K562 (cell line): Measurements from ENCODE around the gene NIPBL. TPM values are rescaled to one million over a fixed set of nuclear protein-coding genes. Genes with fewer than 3 reads are reported as not detected.

Experiments
- BRF1 ChIP-seq: IDR thresholded peaks from 3 replicates; pipeline ENCODE4 v1.6.1; 2011; ENCODE audit warnings: borderline replicate concordance, mild to moderate bottlenecking; ENCODE audit not compliant: insufficient read length; ENCODE audit errors: extremely low read depth
- CREB1 ChIP-seq, 2 experiments: sonication (generic) in 1 of 2; formaldehyde crosslinking in 1 of 2; IDR thresholded peaks; 2 replicates each; pipeline versions ENCODE4 v1.6.1 to v1.8.0; 2012 to 2022; ENCODE audit warnings: inconsistent platforms in 1 of 2, mild to moderate bottlenecking in 1 of 2, missing genetic modification reagents in 1 of 2, moderate library complexity in 1 of 2
- CSDE1 ChIP-seq, 2 experiments: fragments of 450-650 bp; IDR thresholded peaks; 2 replicates each; pipeline ENCODE4 v1.6.1; 2016; ENCODE audit warnings: mild to moderate bottlenecking in 1 of 2
- GTF2F1 ChIP-seq: IDR thresholded peaks from 2 replicates; pipeline ENCODE4 v1.6.1; 2011; ENCODE audit warnings: low read depth, low read length, improper control_type of control experiment
- NR1H2 ChIP-seq: sonication (generic); formaldehyde crosslinking; IDR thresholded peaks from 2 replicates; pipeline ENCODE4 v1.4.0; 2020; ENCODE audit warnings: mild to moderate bottlenecking, missing genetic modification reagents
- POLR2A ChIP-seq: fragments of 450-650 bp; conservative IDR thresholded peaks from 2 replicates; pipeline ENCODE4 v1.6.1; 2016
- RBM34 ChIP-seq: fragments of 200-400 bp; formaldehyde crosslinking; IDR thresholded peaks from 2 replicates; pipeline ENCODE4 v1.6.1; 2018; ENCODE audit warnings: low read length, borderline replicate concordance; ENCODE audit not compliant: insufficient read depth
- RFX7 ChIP-seq: fragments of 250-450 bp; sonication (Bioruptor Pico); IDR thresholded peaks from 2 replicates; pipeline ENCODE4 v1.5.1; 2021; ENCODE audit warnings: mild to moderate bottlenecking
- SP1 ChIP-seq: sonication (generic); formaldehyde crosslinking; IDR thresholded peaks from 2 replicates; pipeline ENCODE4 v1.8.1; 2022; ENCODE audit warnings: mild to moderate bottlenecking, missing genetic modification reagents
- SUPT5H ChIP-seq: fragments of 450-650 bp; IDR thresholded peaks from 2 replicates; pipeline ENCODE4 v1.6.1; 2016
- XRCC4 ChIP-seq: IDR thresholded peaks from one replicate; pipeline ENCODE4 v1.6.1; 2011; ENCODE audit not compliant: insufficient read depth, insufficient read length; ENCODE audit errors: extremely low read depth
- ZBTB7A ChIP-seq: IDR thresholded peaks from 2 replicates; pipeline ENCODE4 v1.6.1; 2011; ENCODE audit warnings: low read depth, mild to moderate bottlenecking, low read length, moderate library complexity, borderline replicate concordance; ENCODE audit not compliant: control insufficient read depth
- ZNF551 ChIP-seq: fragments of 250-450 bp; sonication (Bioruptor Pico); IDR thresholded peaks from 2 replicates; pipeline ENCODE4 v1.5.0; 2021; ENCODE audit warnings: mild to moderate bottlenecking, moderate library complexity
- polyA plus RNA-seq, 8 experiments: library from polyadenylated mRNA; depleted of rRNA in 4 of 8; stranded (reverse) in 5 of 8; unstranded in 3 of 8; fragments of >200 nt; fragmentation: Nextera tagmentation in 2 of 8; fragmentation: Illumina TruSeq in 1 of 8; extraction: Ambion mirVana in 2 of 8; extraction: Trizol in 1 of 8; gene quantifications; 2 replicates each; pipeline versions ENCODE4 v1.2.1 to v1.2.3, GENCODE V29; 2011 to 2014; ENCODE audit warnings: inconsistent platforms in 1 of 8, missing spikeins in 1 of 8
- total RNA-seq, 7 experiments: library from RNA; depleted of rRNA in 6 of 7; stranded (reverse); fragments of >200 nt in 6 of 7; fragmentation: Illumina TruSeq in 2 of 7; extraction: Trizol in 2 of 7; gene quantifications; 2 replicates each; pipeline versions ENCODE4 v1.2.1 to v1.2.3, GENCODE V29; 2011 to 2021; ENCODE audit warnings: low replicate concordance in 1 of 7
- TF ChIP-seq, protein P1 (sequence below): fragments of 200-800 bp; sonication (Bioruptor generic); IDR thresholded peaks from 2 replicates; pipeline ENCODE4 v1.6.1; 2016; ENCODE audit warnings: missing genetic modification characterization, missing compliant biosample characterization
- TF ChIP-seq, protein P2 (sequence below), 3 experiments: IDR thresholded peaks in 2 of 3; conservative IDR thresholded peaks in 1 of 3; 2 replicates each; pipeline ENCODE4 v1.5.1; 2011 to 2012; ENCODE audit warnings: low read length in 3 of 3, mild to moderate bottlenecking in 3 of 3, control low read depth in 2 of 3, improper control_type of control experiment in 1 of 3, inconsistent platforms in 1 of 3, low read depth in 1 of 3, mixed read lengths in 1 of 3, moderate library complexity in 1 of 3; ENCODE audit not compliant: insufficient read depth in 2 of 3
- TF ChIP-seq, protein P3 (sequence below): sonication (generic); formaldehyde crosslinking; IDR thresholded peaks from 2 replicates; pipeline ENCODE4 v1.8.1; 2023; ENCODE audit warnings: mild to moderate bottlenecking, missing genetic modification reagents
- TF ChIP-seq, protein P4 (sequence below): fragments of 450-650 bp; IDR thresholded peaks from 2 replicates; pipeline ENCODE4 v1.6.1; 2016; ENCODE audit warnings: borderline replicate concordance

The NIPBL gene
- total and polyA plus RNA-seq, 9 of the 15 experiments (the other 6 are each of a cell fraction or from before 2014, with no cell fraction given) = 12.9 to 56.7 (median 38.9) TPM

DNA sequence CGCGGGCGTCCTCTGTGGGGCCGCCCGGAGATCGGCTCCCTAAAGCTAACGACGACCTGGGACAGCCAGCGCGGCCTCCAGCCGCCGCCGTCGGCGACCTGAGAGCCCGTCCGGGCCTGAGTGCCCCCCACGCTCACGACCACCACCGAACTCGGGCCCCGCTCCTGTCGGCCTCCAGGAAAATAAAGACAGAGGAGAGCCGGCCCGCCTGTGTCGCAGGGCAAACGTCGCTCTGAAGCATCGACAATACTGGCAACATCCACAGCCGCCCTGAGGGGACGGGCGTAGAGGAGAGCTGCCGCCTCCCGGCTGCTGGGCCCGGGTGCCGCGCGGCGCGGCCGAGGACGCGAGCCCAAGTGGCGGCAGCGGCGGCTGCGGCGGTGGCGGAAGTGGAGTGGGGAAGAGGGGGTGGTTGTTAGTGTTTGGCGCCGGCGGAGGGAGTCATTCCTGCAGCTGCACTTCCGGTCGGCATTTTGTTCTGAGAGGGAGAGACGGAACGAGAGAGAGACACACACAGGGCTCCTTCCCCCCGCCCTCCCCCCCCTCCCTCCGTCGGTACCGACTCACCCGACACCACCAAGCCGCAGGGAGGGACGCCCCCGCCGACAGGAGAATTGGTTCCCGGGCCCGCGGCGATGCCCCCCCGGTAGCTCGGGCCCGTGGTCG, at the start of gene NIPBL (continued):
- TF ChIP-seq, protein P1, sequence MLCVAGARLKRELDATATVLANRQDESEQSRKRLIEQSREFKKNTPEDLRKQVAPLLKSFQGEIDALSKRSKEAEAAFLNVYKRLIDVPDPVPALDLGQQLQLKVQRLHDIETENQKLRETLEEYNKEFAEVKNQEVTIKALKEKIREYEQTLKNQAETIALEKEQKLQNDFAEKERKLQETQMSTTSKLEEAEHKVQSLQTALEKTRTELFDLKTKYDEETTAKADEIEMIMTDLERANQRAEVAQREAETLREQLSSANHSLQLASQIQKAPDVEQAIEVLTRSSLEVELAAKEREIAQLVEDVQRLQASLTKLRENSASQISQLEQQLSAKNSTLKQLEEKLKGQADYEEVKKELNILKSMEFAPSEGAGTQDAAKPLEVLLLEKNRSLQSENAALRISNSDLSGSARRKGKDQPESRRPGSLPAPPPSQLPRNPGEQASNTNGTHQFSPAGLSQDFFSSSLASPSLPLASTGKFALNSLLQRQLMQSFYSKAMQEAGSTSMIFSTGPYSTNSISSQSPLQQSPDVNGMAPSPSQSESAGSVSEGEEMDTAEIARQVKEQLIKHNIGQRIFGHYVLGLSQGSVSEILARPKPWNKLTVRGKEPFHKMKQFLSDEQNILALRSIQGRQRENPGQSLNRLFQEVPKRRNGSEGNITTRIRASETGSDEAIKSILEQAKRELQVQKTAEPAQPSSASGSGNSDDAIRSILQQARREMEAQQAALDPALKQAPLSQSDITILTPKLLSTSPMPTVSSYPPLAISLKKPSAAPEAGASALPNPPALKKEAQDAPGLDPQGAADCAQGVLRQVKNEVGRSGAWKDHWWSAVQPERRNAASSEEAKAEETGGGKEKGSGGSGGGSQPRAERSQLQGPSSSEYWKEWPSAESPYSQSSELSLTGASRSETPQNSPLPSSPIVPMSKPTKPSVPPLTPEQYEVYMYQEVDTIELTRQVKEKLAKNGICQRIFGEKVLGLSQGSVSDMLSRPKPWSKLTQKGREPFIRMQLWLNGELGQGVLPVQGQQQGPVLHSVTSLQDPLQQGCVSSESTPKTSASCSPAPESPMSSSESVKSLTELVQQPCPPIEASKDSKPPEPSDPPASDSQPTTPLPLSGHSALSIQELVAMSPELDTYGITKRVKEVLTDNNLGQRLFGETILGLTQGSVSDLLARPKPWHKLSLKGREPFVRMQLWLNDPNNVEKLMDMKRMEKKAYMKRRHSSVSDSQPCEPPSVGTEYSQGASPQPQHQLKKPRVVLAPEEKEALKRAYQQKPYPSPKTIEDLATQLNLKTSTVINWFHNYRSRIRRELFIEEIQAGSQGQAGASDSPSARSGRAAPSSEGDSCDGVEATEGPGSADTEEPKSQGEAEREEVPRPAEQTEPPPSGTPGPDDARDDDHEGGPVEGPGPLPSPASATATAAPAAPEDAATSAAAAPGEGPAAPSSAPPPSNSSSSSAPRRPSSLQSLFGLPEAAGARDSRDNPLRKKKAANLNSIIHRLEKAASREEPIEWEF = no peak
- TF ChIP-seq XRCC4 (no peak), BRF1 (no peak), CREB1 (IDR thresholded peaks at IDR 0.05) (peak; percentile 72), CREB1 (CRISPR knock-in tag; IDR thresholded peaks at IDR 0.05) (no peak), POLR2A (peak; percentile 95), SP1 (CRISPR knock-in tag) (no peak; the same call in none of the 2 replicates), SUPT5H (peak; percentile 83), RBM34 (no peak), GTF2F1 (peak; percentile 86), NR1H2 (no peak), RFX7 (CRISPR knock-in tag) (no peak), CSDE1 (IDR thresholded peaks at IDR 0.05) (no peak), ZBTB7A (peak; percentile 33; the same call in 1 of the 2 replicates), ZNF551 (CRISPR knock-in tag) (no peak)
- TF ChIP-seq, protein P2, sequence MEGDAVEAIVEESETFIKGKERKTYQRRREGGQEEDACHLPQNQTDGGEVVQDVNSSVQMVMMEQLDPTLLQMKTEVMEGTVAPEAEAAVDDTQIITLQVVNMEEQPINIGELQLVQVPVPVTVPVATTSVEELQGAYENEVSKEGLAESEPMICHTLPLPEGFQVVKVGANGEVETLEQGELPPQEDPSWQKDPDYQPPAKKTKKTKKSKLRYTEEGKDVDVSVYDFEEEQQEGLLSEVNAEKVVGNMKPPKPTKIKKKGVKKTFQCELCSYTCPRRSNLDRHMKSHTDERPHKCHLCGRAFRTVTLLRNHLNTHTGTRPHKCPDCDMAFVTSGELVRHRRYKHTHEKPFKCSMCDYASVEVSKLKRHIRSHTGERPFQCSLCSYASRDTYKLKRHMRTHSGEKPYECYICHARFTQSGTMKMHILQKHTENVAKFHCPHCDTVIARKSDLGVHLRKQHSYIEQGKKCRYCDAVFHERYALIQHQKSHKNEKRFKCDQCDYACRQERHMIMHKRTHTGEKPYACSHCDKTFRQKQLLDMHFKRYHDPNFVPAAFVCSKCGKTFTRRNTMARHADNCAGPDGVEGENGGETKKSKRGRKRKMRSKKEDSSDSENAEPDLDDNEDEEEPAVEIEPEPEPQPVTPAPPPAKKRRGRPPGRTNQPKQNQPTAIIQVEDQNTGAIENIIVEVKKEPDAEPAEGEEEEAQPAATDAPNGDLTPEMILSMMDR (IDR thresholded peaks at IDR 0.05 in 2 of 3, conservative IDR thresholded peaks at IDR 0.05 in 1 of 3; ENCODE audit: insufficient read depth in 2 of 3, low read depth in 1 of 3, low read length in 3 of 3) = no peak
- TF ChIP-seq, protein P3, sequence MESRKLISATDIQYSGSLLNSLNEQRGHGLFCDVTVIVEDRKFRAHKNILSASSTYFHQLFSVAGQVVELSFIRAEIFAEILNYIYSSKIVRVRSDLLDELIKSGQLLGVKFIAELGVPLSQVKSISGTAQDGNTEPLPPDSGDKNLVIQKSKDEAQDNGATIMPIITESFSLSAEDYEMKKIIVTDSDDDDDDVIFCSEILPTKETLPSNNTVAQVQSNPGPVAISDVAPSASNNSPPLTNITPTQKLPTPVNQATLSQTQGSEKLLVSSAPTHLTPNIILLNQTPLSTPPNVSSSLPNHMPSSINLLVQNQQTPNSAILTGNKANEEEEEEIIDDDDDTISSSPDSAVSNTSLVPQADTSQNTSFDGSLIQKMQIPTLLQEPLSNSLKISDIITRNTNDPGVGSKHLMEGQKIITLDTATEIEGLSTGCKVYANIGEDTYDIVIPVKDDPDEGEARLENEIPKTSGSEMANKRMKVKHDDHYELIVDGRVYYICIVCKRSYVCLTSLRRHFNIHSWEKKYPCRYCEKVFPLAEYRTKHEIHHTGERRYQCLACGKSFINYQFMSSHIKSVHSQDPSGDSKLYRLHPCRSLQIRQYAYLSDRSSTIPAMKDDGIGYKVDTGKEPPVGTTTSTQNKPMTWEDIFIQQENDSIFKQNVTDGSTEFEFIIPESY (CRISPR knock-in tag) = no peak
- TF ChIP-seq, protein P4, sequence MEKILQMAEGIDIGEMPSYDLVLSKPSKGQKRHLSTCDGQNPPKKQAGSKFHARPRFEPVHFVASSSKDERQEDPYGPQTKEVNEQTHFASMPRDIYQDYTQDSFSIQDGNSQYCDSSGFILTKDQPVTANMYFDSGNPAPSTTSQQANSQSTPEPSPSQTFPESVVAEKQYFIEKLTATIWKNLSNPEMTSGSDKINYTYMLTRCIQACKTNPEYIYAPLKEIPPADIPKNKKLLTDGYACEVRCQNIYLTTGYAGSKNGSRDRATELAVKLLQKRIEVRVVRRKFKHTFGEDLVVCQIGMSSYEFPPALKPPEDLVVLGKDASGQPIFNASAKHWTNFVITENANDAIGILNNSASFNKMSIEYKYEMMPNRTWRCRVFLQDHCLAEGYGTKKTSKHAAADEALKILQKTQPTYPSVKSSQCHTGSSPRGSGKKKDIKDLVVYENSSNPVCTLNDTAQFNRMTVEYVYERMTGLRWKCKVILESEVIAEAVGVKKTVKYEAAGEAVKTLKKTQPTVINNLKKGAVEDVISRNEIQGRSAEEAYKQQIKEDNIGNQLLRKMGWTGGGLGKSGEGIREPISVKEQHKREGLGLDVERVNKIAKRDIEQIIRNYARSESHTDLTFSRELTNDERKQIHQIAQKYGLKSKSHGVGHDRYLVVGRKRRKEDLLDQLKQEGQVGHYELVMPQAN = no peak
